ACC112 (cell line): ENCODE data around the gene TTC29.
"Not testable (repeated sequence)": the region's sequence is repeated elsewhere in the genome, so short reads cannot be mapped to it uniquely, and the experiment has no call there.

Experiments
- H2AFZ ChIP-seq: fragments of 200-600 bp; sonication (generic); one replicate; pipeline ENCODE4 v1.6.0; 2017; ENCODE audit warnings: antibody characterized with exemption, low read length; ENCODE audit not compliant: unreplicated experiment
- H3K27ac ChIP-seq: fragments of 200-600 bp; sonication (generic); 2 replicates; pipeline ENCODE4 v1.5.1; 2014; ENCODE audit warnings: low read depth, mild to moderate bottlenecking, antibody characterized with exemption, low read length, moderate library complexity
- H3K27me3 ChIP-seq: fragments of 200-600 bp; sonication (generic); 2 replicates; pipeline ENCODE4 v1.6.1; 2014; ENCODE audit warnings: mild to moderate bottlenecking, antibody characterized with exemption, low read length, moderate library complexity, mixed read lengths; ENCODE audit not compliant: insufficient read depth
- H3K36me3 ChIP-seq: fragments of 200-600 bp; sonication (generic); 2 replicates; pipeline ENCODE4 v1.6.1; 2016; ENCODE audit warnings: mild to moderate bottlenecking, antibody characterized with exemption, low read length, moderate library complexity, mixed read lengths; ENCODE audit not compliant: insufficient read depth
- H3K4me1 ChIP-seq: fragments of 200-600 bp; sonication (generic); one replicate; pipeline ENCODE4 v1.6.1; 2016; ENCODE audit warnings: low read length, mixed read lengths; ENCODE audit not compliant: insufficient read depth, unreplicated experiment, control insufficient read depth
- H3K4me3 ChIP-seq: fragments of 200-600 bp; sonication (generic); 2 replicates; pipeline ENCODE4 v1.5.1; 2014; ENCODE audit warnings: mild to moderate bottlenecking, low read depth, low read length
- H3K79me2 ChIP-seq: fragments of 200-600 bp; sonication (generic); one replicate; pipeline ENCODE4 v1.6.0; 2016; ENCODE audit warnings: low read length; ENCODE audit not compliant: control insufficient read depth, unreplicated experiment, insufficient read depth

Gene TTC29

GRCh38 chr4:146742416-146742815 lies 203.2 kb downstream of the TTC29 start:
- Histone ChIP-seq H3K4me1 (no peaks in the 10 kb centered on the region), H2AFZ (no peak overlapping the region), H3K79me2 (no peaks in the 10 kb centered on the region), H3K36me3 (no peaks in the 10 kb centered on the region), H3K27me3 (peaks cover 13% of the 10 kb centered on the region), H3K4me3 (no peak overlapping the region), H3K27ac (no peak overlapping the region)

- H3K4me3 ChIP-seq, result no peak overlapping the region
- no peaks in the 10 kb centered on the region for H3K79me2 ChIP-seq
- peaks cover 13% of the 10 kb centered on the region for H3K27me3 ChIP-seq
- H3K4me1 ChIP-seq, result no peaks in the 10 kb centered on the region
- no peaks in the 10 kb centered on the region for H3K36me3 ChIP-seq
- H2AFZ ChIP-seq, result no peak overlapping the region
- H3K27ac ChIP-seq, result no peak overlapping the region
Observed at GRCh38 chr4:146739182-146739581, 206.5 kb downstream of the TTC29 start.

GRCh38 chr4:146723519-146723918 lies 222.1 kb downstream of the TTC29 start:
- H2AFZ ChIP-seq, H3K27me3 ChIP-seq, H3K79me2 ChIP-seq, H3K4me1 ChIP-seq, H3K36me3 ChIP-seq, H3K27ac ChIP-seq, H3K4me3 ChIP-seq: not testable (repeated sequence)

GRCh38 chr4:146709956-146710355 lies 235.7 kb downstream of the TTC29 start:
- Histone ChIP-seq H3K27me3 (no peaks in the 10 kb centered on the region), H3K4me3 (no peak overlapping the region), H2AFZ (no peak overlapping the region), H3K36me3 (no peaks in the 10 kb centered on the region), H3K27ac (no peak overlapping the region), H3K4me1 (no peaks in the 10 kb centered on the region), H3K79me2 (no peaks in the 10 kb centered on the region)

GRCh38 chr4:146699910-146700309 lies 245.8 kb downstream of the TTC29 start:
- Histone ChIP-seq H2AFZ (no peak overlapping the region), H3K27me3 (peaks cover 8% of the 10 kb centered on the region), H3K36me3 (no peaks in the 10 kb centered on the region), H3K27ac (no peak overlapping the region), H3K79me2 (no peaks in the 10 kb centered on the region), H3K4me3 (no peak overlapping the region), H3K4me1 (no peaks in the 10 kb centered on the region)

- Histone ChIP-seq H2AFZ (no peak overlapping the region), H3K36me3 (no peaks in the 10 kb centered on the region), H3K4me1 (no peaks in the 10 kb centered on the region), H3K4me3 (no peak overlapping the region), H3K27me3 (peaks cover 9% of the 10 kb centered on the region; the same call in 1 of the 2 replicates), H3K79me2 (no peaks in the 10 kb centered on the region), H3K27ac (no peak overlapping the region)
Observed at GRCh38 chr4:146674829-146675570, 270.7 kb downstream of the TTC29 start.

- H3K79me2 ChIP-seq, H2AFZ ChIP-seq, H3K36me3 ChIP-seq, H3K4me3 ChIP-seq, H3K27ac ChIP-seq, H3K4me1 ChIP-seq: not testable (repeated sequence)
- H3K27me3 ChIP-seq, result peaks cover 19% of the 10 kb centered on the region
Observed at GRCh38 chr4:146663968-146664311, 281.7 kb downstream of the TTC29 start.

GRCh38 chr4:146661367-146661766 lies 284.3 kb downstream of the TTC29 start:
- H3K4me1 ChIP-seq, result no peaks in the 10 kb centered on the region

More at GRCh38 chr4:146661367-146661766, 284.3 kb downstream of the TTC29 start:
- no peaks in the 10 kb centered on the region for H3K79me2 ChIP-seq
- H2AFZ ChIP-seq, result no peak overlapping the region
- peaks cover 21% of the 10 kb centered on the region for H3K27me3 ChIP-seq
- no peak overlapping the region for H3K27ac ChIP-seq
- no peaks in the 10 kb centered on the region for H3K36me3 ChIP-seq
- H3K4me3 ChIP-seq, result no peak overlapping the region
